ENCODE measurements around the gene ARHGAP27. TPM values are rescaled to one million over a fixed set of nuclear protein-coding genes. Genes with fewer than 3 reads are reported as not detected.

The ARHGAP27 gene
- total and polyA plus RNA-seq, 2 of the 13 experiments (the other 11 are each of a cell fraction or from before 2014, with no cell fraction given), result 15.5 to 18.9 TPM

GRCh38 chr17:45425125-45425983, 7.3 kb downstream of the ARHGAP27 start (continued):
- TF ChIP-seq PRDM4 (CRISPR knock-in tag; IDR thresholded peaks at IDR 0.05; ENCODE audit: borderline replicate concordance), result no peak
- no peak for TF ChIP-seq ZKSCAN5 (CRISPR knock-in tag; IDR thresholded peaks at IDR 0.05)
- TF ChIP-seq PHF8 (CRISPR knock-in tag; IDR thresholded peaks at IDR 0.05), result peak; percentile 81
- no peak for TF ChIP-seq RELA (CRISPR knock-in tag; IDR thresholded peaks at IDR 0.05)
- no peak for TF ChIP-seq EZH2 (conservative IDR thresholded peaks at IDR 0.05; ENCODE audit: low read depth, low read length)
- no peak for TF ChIP-seq ZNF354B (CRISPR knock-in tag; IDR thresholded peaks at IDR 0.05)
- TF ChIP-seq MYC (CRISPR knock-in tag; IDR thresholded peaks at IDR 0.05; ENCODE audit: borderline replicate concordance), result peak; percentile 80; the same call in 1 of the 2 replicates
- TF ChIP-seq, protein P1, sequence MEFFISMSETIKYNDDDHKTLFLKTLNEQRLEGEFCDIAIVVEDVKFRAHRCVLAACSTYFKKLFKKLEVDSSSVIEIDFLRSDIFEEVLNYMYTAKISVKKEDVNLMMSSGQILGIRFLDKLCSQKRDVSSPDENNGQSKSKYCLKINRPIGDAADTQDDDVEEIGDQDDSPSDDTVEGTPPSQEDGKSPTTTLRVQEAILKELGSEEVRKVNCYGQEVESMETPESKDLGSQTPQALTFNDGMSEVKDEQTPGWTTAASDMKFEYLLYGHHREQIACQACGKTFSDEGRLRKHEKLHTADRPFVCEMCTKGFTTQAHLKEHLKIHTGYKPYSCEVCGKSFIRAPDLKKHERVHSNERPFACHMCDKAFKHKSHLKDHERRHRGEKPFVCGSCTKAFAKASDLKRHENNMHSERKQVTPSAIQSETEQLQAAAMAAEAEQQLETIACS (CRISPR knock-in tag; IDR thresholded peaks at IDR 0.05), result no peak
- TF ChIP-seq POLR2G (IDR thresholded peaks at IDR 0.05; ENCODE audit: low read depth, low read length), result peak; percentile 96
- TF ChIP-seq ZNF569 (CRISPR knock-in tag; IDR thresholded peaks at IDR 0.05; ENCODE audit: borderline replicate concordance), result 0 out of 2 replicates have a peak, but pooled peaks have one; percentile 44
- TF ChIP-seq SALL1 (CRISPR knock-in tag; IDR thresholded peaks at IDR 0.05), result peak; percentile 61
- TF ChIP-seq KDM6A (CRISPR knock-in tag; IDR thresholded peaks at IDR 0.05; ENCODE audit: low read depth), result no peak
- peak; percentile 92 for TF ChIP-seq SMC3 (IDR thresholded peaks at IDR 0.05; ENCODE audit: low read length)
- TF ChIP-seq THAP9 (CRISPR knock-in tag; IDR thresholded peaks at IDR 0.05; ENCODE audit: borderline replicate concordance), result 0 out of 2 replicates have a peak, but pooled peaks have one; percentile 45
- peak; percentile 84 for TF ChIP-seq HDAC1 (CRISPR knock-in tag; IDR thresholded peaks at IDR 0.05)
- TF ChIP-seq TEAD3 (CRISPR knock-in tag; optimal IDR thresholded peaks at IDR 0.05; ENCODE audit: borderline replicate concordance), result no peak
- TF ChIP-seq ZNF691 (CRISPR knock-in tag; IDR thresholded peaks at IDR 0.05; ENCODE audit: borderline replicate concordance, low read depth), result no peak
- TF ChIP-seq ZNF20 (CRISPR knock-in tag; IDR thresholded peaks at IDR 0.05), result no peak
- no peak for TF ChIP-seq HOXA7 (CRISPR knock-in tag; IDR thresholded peaks at IDR 0.05)
- TF ChIP-seq ZBTB38 (CRISPR knock-in tag; IDR thresholded peaks at IDR 0.05), result 0 out of 2 replicates have a peak, but pooled peaks have one; percentile 6

Data from HepG2 (cell line).